Chondrocyte (in vitro differentiated cells): ENCODE measurements around the gene SLC25A22. TPM values are rescaled to one million over a fixed set of nuclear protein-coding genes. Genes with fewer than 3 reads are reported as not detected.

Experiments
- DNase-seq: peaks from one replicate; pipeline ENCODE4 v3.0.0; 2021; ENCODE audit warnings: mixed read lengths, low spot score
- H3K27ac Mint-ChIP-seq: one replicate; pipeline ENCODE4 v1.8.0; 2021; ENCODE audit warnings: mild to moderate bottlenecking, moderate library complexity, mixed read lengths; ENCODE audit not compliant: unreplicated experiment
- H3K27me3 Mint-ChIP-seq: 2 replicates; pipeline ENCODE4 v1.8.0; 2021; ENCODE audit warnings: low read depth, mixed read lengths
- H3K36me3 Mint-ChIP-seq: 2 replicates; pipeline ENCODE4 v1.8.0; 2021; ENCODE audit warnings: low read depth, mixed read lengths
- H3K4me1 Mint-ChIP-seq: 2 replicates; pipeline ENCODE4 v1.8.0; 2021; ENCODE audit warnings: low read depth, mild to moderate bottlenecking, mixed read lengths
- H3K4me3 Mint-ChIP-seq: one replicate; pipeline ENCODE4 v1.8.0; 2021; ENCODE audit warnings: mild to moderate bottlenecking, moderate library complexity, mixed read lengths; ENCODE audit not compliant: unreplicated experiment
- H3K9me3 Mint-ChIP-seq: 2 replicates; pipeline ENCODE4 v1.8.0; 2021; ENCODE audit warnings: low read depth, mixed read lengths
- CTCF ChIP-seq: fragments of 200-600 bp; sonication (generic); IDR thresholded peaks from 2 replicates; pipeline ENCODE4 v1.5.0; 2021; ENCODE audit warnings: antibody characterized with exemption, mild to moderate bottlenecking, moderate library complexity
- total RNA-seq: library from RNA; stranded (reverse); gene quantifications from 3 replicates; pipeline ENCODE4 v1.2.1, GENCODE V29; 2021

The SLC25A22 gene
- total RNA-seq, 1 donor from 2014 or later = 16.0 TPM

- Mint-ChIP-seq H3K4me3 (peak overlapping the region; percentile 70), H3K27ac (no peak overlapping the region), H3K27me3 (no peaks in the 10 kb centered on the region), H3K9me3 (no peaks in the 10 kb centered on the region), H3K4me1 (peaks cover 25% of the 10 kb centered on the region), H3K36me3 (peaks cover 2% of the 10 kb centered on the region)
- no peak for TF ChIP-seq CTCF
- no peak for DNase-seq
Measured at GRCh38 chr11:803770-804598, 5.9 kb upstream of the SLC25A22 start.

GRCh38 chr11:803467-803742 lies 5.3 kb upstream of the SLC25A22 start:
- peaks cover 19% of the 10 kb centered on the region for H3K4me1 Mint-ChIP-seq
- H3K36me3 Mint-ChIP-seq = peaks cover 2% of the 10 kb centered on the region
- no peak overlapping the region for H3K4me3 Mint-ChIP-seq
- no peaks in the 10 kb centered on the region for H3K9me3 Mint-ChIP-seq
- no peak for DNase-seq
- H3K27me3 Mint-ChIP-seq = no peaks in the 10 kb centered on the region
- TF ChIP-seq CTCF = no peak
- H3K27ac Mint-ChIP-seq = no peak overlapping the region

- H3K4me3 Mint-ChIP-seq = no peak overlapping the region
Measured at GRCh38 chr11:802693-803466, 4.8 kb upstream of the SLC25A22 start.

GRCh38 chr11:802018-802617 lies 4.0 kb upstream of the SLC25A22 start:
- no peak overlapping the region for H3K4me3 Mint-ChIP-seq
- TF ChIP-seq CTCF = no peak
- no peaks in the 10 kb centered on the region for H3K9me3 Mint-ChIP-seq
- no peak overlapping the region for H3K27ac Mint-ChIP-seq
- peaks cover 15% of the 10 kb centered on the region for H3K4me1 Mint-ChIP-seq
- peaks cover 2% of the 10 kb centered on the region for H3K36me3 Mint-ChIP-seq
- no peak for DNase-seq
- no peaks in the 10 kb centered on the region for H3K27me3 Mint-ChIP-seq

More at GRCh38 chr11:802693-803466, 4.8 kb upstream of the SLC25A22 start:
- Mint-ChIP-seq H3K27me3 (no peaks in the 10 kb centered on the region), H3K9me3 (no peaks in the 10 kb centered on the region), H3K27ac (no peak overlapping the region), H3K36me3 (peaks cover 2% of the 10 kb centered on the region), H3K4me1 (peaks cover 17% of the 10 kb centered on the region)
- no peak for TF ChIP-seq CTCF
- DNase-seq = no peak

- no peak for TF ChIP-seq CTCF
- Mint-ChIP-seq H3K9me3 (no peaks in the 10 kb centered on the region), H3K27me3 (no peaks in the 10 kb centered on the region), H3K4me1 (peaks cover 23% of the 10 kb centered on the region), H3K36me3 (peaks cover 2% of the 10 kb centered on the region), H3K27ac (no peak overlapping the region), H3K4me3 (no peak overlapping the region)
- DNase-seq = no peak
Measured at GRCh38 chr11:801097-801780, 3.2 kb upstream of the SLC25A22 start.
